Left cardiac atrium (tissue), 4 donors: ENCODE measurements around the gene NUCB2. TPM values are rescaled to one million over a fixed set of nuclear protein-coding genes. Genes with fewer than 3 reads are reported as not detected.
"Not testable (repeated sequence)": the region's sequence is repeated elsewhere in the genome, so short reads cannot be mapped to it uniquely, and the experiment has no call there.

Experiments used
- ATAC-seq, 2 donors: fragments of 200-7000 bp; cut with Tn5 transposase; one replicate each; pipeline ENCODE4 v1.9.1; 2020; ENCODE audit warnings: mild to moderate bottlenecking in 2 of 2, moderate library complexity in 2 of 2
- DNase-seq: peaks from one replicate; pipeline ENCODE4 v3.0.0-alpha.2; 2020
- intact Hi-C, 2 donors: fragments of 100-400 bp; cut with DNase I; formaldehyde crosslinking; loops; one replicate each; pipeline versions ENCODE4 v1.14.1 to v1.15.1; 2022 to 2023
- long read RNA-seq: library from polyadenylated mRNA; unstranded; transcript quantifications from one replicate; pipeline ENCODE4 v2.0.0, GENCODE V29; 2021
- total RNA-seq, 2 donors: library from RNA; stranded (reverse); fragmentation: NEBNext Ultra II Directional; extraction: Animal tissue kit (Norgen Biotek cat#: 25700); gene quantifications; one replicate each; pipeline ENCODE4 v1.2.1, GENCODE V29; 2021
- donor health status: DM: no; HTN: yes; CAD: no.
- donor health status: DM: no; HTN: yes; CAD: no; lungs with severe emphysema.
- donor health status: DM: yes; HTN: yes; CAD: no.
- donor health status: Dilated cardiomyopathy.

Gene NUCB2
- 100 to 1,000 TPM; 135 to 145 TPM for total RNA-seq
- long read RNA-seq, transcript NUCB2-208 (14 exons, 2,274 nt): major isoform, 22 of 61 reads
- long read RNA-seq, partial matches to known transcripts: 14 of 61 reads
- long read RNA-seq, other reads (novel, unspliced or antisense): 25 of 61 reads

- intact Hi-C loops: no loop called here
- DNase-seq (peak; percentile 99), ATAC-seq (peak; percentile 99)
These were observed at the start of gene NUCB2 for GRCh38 chr11:17276236-17277023. Gene NUCB2, plus strand, starts transcription at chr11:17276739. Its CDS starts 18,585 bp downstream, at chr11:17295324.

- DNase-seq, ATAC-seq, intact Hi-C loops: not testable (repeated sequence)
These were observed 48.2 kb upstream of the NUCB2 start for GRCh38 chr11:17228186-17228925.

DNA sequence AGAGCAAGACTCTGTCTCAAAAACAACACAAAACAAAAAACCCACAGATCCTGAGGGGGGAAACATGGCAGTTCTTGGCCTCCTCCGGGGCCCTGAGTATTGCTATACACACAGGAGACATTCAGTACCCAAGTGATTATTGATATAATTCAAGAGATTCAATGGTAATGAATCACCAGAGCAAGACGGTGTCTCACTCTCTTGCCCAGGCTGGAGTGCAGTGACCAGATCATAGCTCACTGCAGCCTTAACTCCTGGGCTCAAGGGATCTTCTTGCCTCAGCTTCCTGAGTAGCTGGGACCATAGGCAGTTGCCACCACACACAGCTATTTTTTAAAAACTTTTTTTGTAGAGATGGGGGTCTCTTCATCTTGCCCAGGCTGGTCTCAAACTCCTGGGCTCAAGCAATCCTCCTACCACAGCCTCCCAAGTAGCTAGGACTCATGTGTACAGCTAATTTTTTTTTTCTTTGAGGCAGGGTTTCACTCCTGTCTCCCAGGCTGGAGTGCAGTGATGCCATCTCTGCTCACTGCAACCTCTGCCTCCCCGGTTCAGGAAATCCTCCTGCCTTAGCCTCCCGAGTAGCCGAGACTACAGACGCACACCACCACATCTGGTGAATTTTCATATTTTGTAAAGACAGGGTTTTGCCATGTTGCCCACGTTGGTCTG lies 46.9 kb upstream of the NUCB2 start:
- intact Hi-C loops: loop anchor here (5.0 to 10.0 kb wide), 2 partner anchors 275 to 278 kb away; no protein-coding TSS in a partner anchor
- ATAC-seq (no peak), DNase-seq (no peak)

DNA sequence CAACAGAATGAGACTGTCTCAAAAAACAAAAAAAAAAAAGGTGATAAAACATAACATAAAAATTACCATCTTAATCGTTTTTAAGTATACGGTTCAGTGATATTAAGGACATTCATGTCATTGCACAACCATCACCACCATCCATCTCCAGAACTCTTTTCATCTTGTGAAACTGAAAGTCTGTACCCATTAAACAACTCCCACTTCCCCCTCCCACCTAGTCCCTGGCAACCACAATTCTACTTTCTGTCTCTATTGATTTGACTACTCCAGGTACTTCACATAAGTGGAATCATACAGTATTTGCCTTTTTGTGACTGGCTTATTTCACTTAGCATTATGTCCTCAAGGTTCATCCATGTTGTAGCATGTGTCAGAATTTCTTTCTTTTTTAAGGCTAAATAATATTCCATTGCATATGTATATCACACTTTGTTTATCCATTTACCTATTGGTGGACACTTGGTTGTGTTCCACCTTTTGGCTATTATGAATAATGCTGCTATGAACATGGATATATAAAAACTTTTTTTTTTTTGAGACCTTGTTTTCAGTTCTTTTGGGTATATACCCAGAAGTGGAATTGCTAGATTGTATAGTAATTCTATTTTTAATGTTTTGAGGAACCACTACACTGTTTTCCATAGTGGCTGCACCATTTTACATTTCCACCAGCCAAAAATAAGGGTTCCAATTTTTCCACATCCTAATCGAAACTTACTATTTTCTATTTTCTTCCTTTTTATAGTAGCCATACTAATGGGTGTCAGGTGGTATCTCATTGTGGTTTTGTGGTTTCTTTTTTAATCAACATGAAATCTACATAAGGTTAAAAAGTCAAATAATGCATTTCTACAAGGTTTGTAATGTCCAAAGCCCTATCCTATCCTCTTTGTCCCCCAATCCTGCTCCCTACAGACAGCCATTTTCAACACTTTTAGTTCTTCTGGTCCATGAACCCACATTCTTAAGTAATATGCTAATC lies 45.4 kb upstream of the NUCB2 start:
- ATAC-seq (no peak), DNase-seq (no peak)
- intact Hi-C loops: loop anchor here (5.0 to 10.0 kb wide), 2 partner anchors 274 to 276 kb away; no protein-coding TSS in a partner anchor

GRCh38 chr11:17233101-17233500 lies 43.4 kb upstream of the NUCB2 start:
- no peak for ATAC-seq
- intact Hi-C loops: loop anchor here (5.0 to 10.0 kb wide), 2 partner anchors 272 to 274 kb away; no protein-coding TSS in a partner anchor
- no peak for DNase-seq

GRCh38 chr11:17238377-17238776 lies 38.2 kb upstream of the NUCB2 start:
- no peak for ATAC-seq
- DNase-seq: no peak

GRCh38 chr11:17239927-17240326 lies 36.6 kb upstream of the NUCB2 start:
- ATAC-seq, DNase-seq: not testable (repeated sequence)
- intact Hi-C loops: loop anchor here in 1 of 2 donors (10.0 kb wide), 1 partner anchor 265 kb away; no protein-coding TSS in a partner anchor

More at GRCh38 chr11:17238377-17238776, 38.2 kb upstream of the NUCB2 start:
- intact Hi-C loops: loop anchor here in 1 of 2 donors (10.0 kb wide), 1 partner anchor 266 kb away; no protein-coding TSS in a partner anchor

- ATAC-seq (no peak), DNase-seq (no peak)
- intact Hi-C loops: no loop called here
These were observed 35.8 kb upstream of the NUCB2 start for GRCh38 chr11:17240780-17241179.

- not testable (repeated sequence) for DNase-seq, ATAC-seq
These were observed 33.6 kb upstream of the NUCB2 start for GRCh38 chr11:17242954-17243353.

DNA sequence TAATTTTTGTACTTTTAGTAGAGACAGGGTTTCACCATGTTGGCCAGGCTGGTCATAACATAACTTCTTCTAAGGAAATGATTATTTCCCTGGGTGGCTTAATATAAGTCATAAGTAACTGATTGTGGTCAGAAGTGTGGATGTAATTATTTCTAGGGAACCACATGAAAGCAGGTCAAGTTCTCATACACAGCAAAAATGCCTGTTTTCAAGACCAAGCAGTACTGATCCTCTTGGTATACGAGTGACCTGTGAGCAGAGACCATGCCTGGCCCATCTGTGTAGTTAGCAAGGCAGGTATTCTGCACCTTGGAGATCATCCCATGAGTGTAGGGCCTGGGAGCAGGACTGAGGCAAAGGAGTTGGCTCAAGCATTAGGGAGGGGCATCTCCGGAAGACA lies 32.5 kb upstream of the NUCB2 start:
- intact Hi-C loops: no loop called here
- no peak for ATAC-seq
- DNase-seq: no peak

More at GRCh38 chr11:17242954-17243353, 33.6 kb upstream of the NUCB2 start:
- intact Hi-C loops: not testable (repeated sequence)

DNA sequence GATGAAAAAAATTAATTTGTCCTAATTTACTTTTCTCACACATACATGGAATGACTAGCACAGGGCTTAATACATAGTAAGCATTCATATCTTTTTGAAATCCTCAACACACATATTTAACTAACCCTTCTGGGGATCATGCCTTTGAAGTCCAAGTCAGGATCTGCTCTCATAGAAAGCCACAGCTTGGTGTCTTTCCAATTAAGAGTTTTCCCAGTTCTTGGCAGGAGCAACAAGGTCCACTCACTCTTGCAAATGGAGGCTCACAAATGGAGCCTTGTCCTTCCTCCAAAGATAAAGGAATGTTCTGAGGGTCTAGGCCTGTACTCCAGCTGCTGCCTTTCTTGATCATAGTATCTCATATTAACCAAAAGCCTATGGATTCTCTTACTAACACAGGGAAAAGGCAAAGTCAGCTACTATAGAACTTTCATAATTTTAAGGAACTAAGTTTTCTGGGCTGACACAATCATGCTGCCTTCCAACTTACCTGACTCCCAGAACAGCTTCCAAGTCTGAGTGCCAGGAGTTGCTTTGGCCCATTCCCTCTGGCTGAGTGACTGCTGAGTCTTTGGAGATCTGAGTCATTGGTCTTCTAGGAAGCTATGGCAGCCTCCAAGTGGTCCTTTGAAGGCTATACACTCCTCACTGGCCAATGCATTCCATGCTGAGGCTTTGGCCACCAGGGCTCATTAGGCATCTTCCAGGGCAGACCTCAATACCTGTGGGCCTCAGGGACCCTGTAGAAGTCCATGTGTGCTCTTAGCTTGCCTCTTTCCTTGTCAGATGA lies 25.8 kb upstream of the NUCB2 start:
- ATAC-seq: no peak
- intact Hi-C loops: no loop called here
- DNase-seq: no peak

GRCh38 chr11:17252704-17253103 lies 23.8 kb upstream of the NUCB2 start:
- DNase-seq (no peak), ATAC-seq (no peak)
- intact Hi-C loops: no loop called here

GRCh38 chr11:17256512-17256911 lies 20.0 kb upstream of the NUCB2 start:
- ATAC-seq: peak in 1 of 2 donors; percentile 27
- intact Hi-C loops: no loop called here
- DNase-seq: no peak

- peak in 1 of 2 donors; percentile 25 for ATAC-seq
- DNase-seq: no peak
- intact Hi-C loops: no loop called here
These were observed 19.3 kb upstream of the NUCB2 start for GRCh38 chr11:17257196-17257595.

- DNase-seq (no peak), ATAC-seq (no peak)
- intact Hi-C loops: no loop called here
These were observed 17.9 kb upstream of the NUCB2 start for GRCh38 chr11:17258670-17259069.

- intact Hi-C loops: no loop called here
- no peak for DNase-seq
- no peak for ATAC-seq
These were observed 17.0 kb upstream of the NUCB2 start for GRCh38 chr11:17259519-17259918.

DNA sequence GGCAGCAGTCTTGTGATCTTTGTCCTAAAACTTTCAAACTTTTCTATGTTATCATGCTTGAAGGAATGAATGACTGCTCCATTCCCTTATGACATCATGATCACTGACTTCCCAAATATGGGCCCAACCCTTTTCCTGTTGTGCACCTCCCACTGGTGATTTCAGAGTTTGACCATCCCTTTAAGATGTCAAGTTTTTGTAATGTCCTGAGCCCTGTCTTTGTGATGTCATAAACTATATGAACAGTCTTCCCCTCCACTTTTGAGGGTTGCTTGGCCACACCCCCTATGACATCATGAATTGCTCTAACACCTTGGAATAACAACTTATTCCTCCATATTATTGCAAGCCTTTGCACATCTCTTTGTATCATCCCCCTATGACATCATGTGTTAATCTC lies 16.5 kb upstream of the NUCB2 start:
- intact Hi-C loops: no loop called here
- ATAC-seq (no peak), DNase-seq (no peak)
